ENCODE data around the gene COX6B2. TPM values are rescaled to one million over a fixed set of nuclear protein-coding genes. Genes with fewer than 3 reads are reported as not detected.
A peak's percentile ranks its signal among the peaks of the same experiment; 100 is the strongest.

Gene COX6B2
- polyA plus RNA-seq, 2 of the 4 experiments (the other 2 are of a cell fraction) = 0.78 to 6.4 TPM

- FAIRE-seq = no peak
- Histone ChIP-seq H3K27ac (no peak overlapping the region), H3K4me3 (no peak overlapping the region), H3K4me1 (peaks cover 18% of the 10 kb centered on the region), H3K4me2 (no peak overlapping the region), H3K9me3 (no peaks in the 10 kb centered on the region)
- ChIA-PET CTCF (interaction anchor here (1.2 to 3.4 kb wide), 5 partner anchors 8 to 207 kb away, joined by 3 to 27 read pairs (median 5); partner anchors contain the start of gene KMT5C), POLR2A (interaction anchor here (0.6 to 1.1 kb wide), 2 partner anchors 8 to 342 kb away, joined by 5 to 6 read pairs; no protein-coding TSS in a partner anchor)
- WGBS (ENCODE audit: missing lambda C conversion rate) = 78% methylated on average over 5 of the region's 10 CpGs
- ATAC-seq = no peak
- no peak for TF ChIP-seq GATA3 (IDR thresholded peaks at IDR 0.05; ENCODE audit: borderline replicate concordance)
- TF ChIP-seq RARB (CRISPR knock-in tag; IDR thresholded peaks at IDR 0.05) = no peak
- no peak for DNase-seq (ENCODE audit: low read depth in 1 of 2, low spot score in 1 of 2)
These were observed 7.0 kb downstream of the COX6B2 start for GRCh38 chr19:55347442-55348009.

- peak in 1 of 2 experiments; percentile 3; a peak in 2 of 6 replicates for ATAC-seq
- Histone ChIP-seq H3K27ac (0 out of 6 replicates have a peak overlapping the region, but pooled peaks of 1 of the 2 experiments have one; percentile 4), H3K9me3 (no peaks in the 10 kb centered on the region), H3K4me3 (no peak overlapping the region), H3K4me1 (peaks cover 19% of the 10 kb centered on the region), H3K4me2 (no peak overlapping the region)
- ChIA-PET POLR2A (interaction anchor here (0.6 kb wide), 1 partner anchor 341 kb away, joined by 5 read pairs; no protein-coding TSS in a partner anchor), CTCF (interaction anchor here (1.6 to 3.4 kb wide), 4 partner anchors 16 to 206 kb away, joined by 5 to 27 read pairs (median 9); no protein-coding TSS in a partner anchor)
- WGBS (ENCODE audit: missing lambda C conversion rate) = 91% methylated on average over 19 of the region's 41 CpGs
- no peak for TF ChIP-seq HMGXB4 (CRISPR knock-in tag; IDR thresholded peaks at IDR 0.05; ENCODE audit: borderline replicate concordance)
- TF ChIP-seq EHMT2 (IDR thresholded peaks at IDR 0.05; ENCODE audit: low read depth) = no peak
- TF ChIP-seq ATOH8 (CRISPR knock-in tag; IDR thresholded peaks at IDR 0.05; ENCODE audit: low read depth) = no peak
- no peak for TF ChIP-seq BHLHE40 (IDR thresholded peaks at IDR 0.05; ENCODE audit: low read depth, low read length)
- TF ChIP-seq BCL3 (IDR thresholded peaks at IDR 0.05) = no peak
- no peak for TF ChIP-seq RCOR1 (IDR thresholded peaks at IDR 0.05; ENCODE audit: low read depth, low read length)
- TF ChIP-seq SMC3 (IDR thresholded peaks at IDR 0.05) = no peak
- TF ChIP-seq HOXB5 (CRISPR knock-in tag; IDR thresholded peaks at IDR 0.05) = no peak
- no peak for TF ChIP-seq MYC (IDR thresholded peaks at IDR 0.05; ENCODE audit: borderline replicate concordance, low read length)
- no peak for TF ChIP-seq EP300 (IDR thresholded peaks at IDR 0.05)
- TF ChIP-seq CEBPB (IDR thresholded peaks at IDR 0.05) = no peak
- TF ChIP-seq CHD2 (IDR thresholded peaks at IDR 0.05; ENCODE audit: low read length, partially characterized antibody) = no peak
- no peak for TF ChIP-seq E2F6 (IDR thresholded peaks at IDR 0.05; ENCODE audit: borderline replicate concordance, low read depth)
- TF ChIP-seq PBX3 (IDR thresholded peaks at IDR 0.05) = no peak
- TF ChIP-seq CBX8 (IDR thresholded peaks at IDR 0.05) = no peak
- no peak for DNase-seq (ENCODE audit: low read depth in 1 of 2, low spot score in 1 of 2)
- FAIRE-seq = no peak
These were observed 7.6 kb downstream of the COX6B2 start for GRCh38 chr19:55346725-55347441.
